Measurements from ENCODE around the gene MROH7. TPM values are rescaled to one million over a fixed set of nuclear protein-coding genes. Genes with fewer than 3 reads are reported as not detected.

Gene MROH7
- total RNA-seq, 1 experiment from 2014 or later: 0.13 TPM

GRCh38 chr1:54604051-54604450 lies 37.5 kb upstream of the MROH7 start:
- POLR2A ChIA-PET: interaction anchor here (0.5 kb wide), 1 partner anchor 348 kb away, joined by 5 read pairs; no protein-coding TSS in a partner anchor
- no peak for ATAC-seq
- H3K9me3 Mint-ChIP-seq: no peaks in the 10 kb centered on the region
- CTCF ChIA-PET: interaction anchor here (0.6 to 0.9 kb wide), 3 partner anchors 115 to 612 kb away, joined by 3 read pairs; partner anchors contain the start of gene TTC22
- TF ChIP-seq STAT6 (CRISPR knock-in tag; conservative IDR thresholded peaks at IDR 0.05; ENCODE audit: low read depth): no peak
- TF ChIP-seq AFF4 (CRISPR knock-in tag; IDR thresholded peaks at IDR 0.05; ENCODE audit: borderline replicate concordance): no peak
- no peak for TF ChIP-seq CBFB (CRISPR knock-in tag; IDR thresholded peaks at IDR 0.05; ENCODE audit: low read depth)
- TF ChIP-seq JAZF1 (CRISPR knock-in tag; IDR thresholded peaks at IDR 0.05): no peak
- no peak for TF ChIP-seq E2F1 (CRISPR knock-in tag; IDR thresholded peaks at IDR 0.05)
- TF ChIP-seq NR2C2 (CRISPR knock-in tag; IDR thresholded peaks at IDR 0.05): no peak
- no peak for TF ChIP-seq USF2 (CRISPR knock-in tag; IDR thresholded peaks at IDR 0.05)
- no peak for TF ChIP-seq HMGXB4 (CRISPR knock-in tag; IDR thresholded peaks at IDR 0.05)
- no peak for TF ChIP-seq ZNF121 (CRISPR knock-in tag; IDR thresholded peaks at IDR 0.05)
- no peak for TF ChIP-seq ARID4B (CRISPR knock-in tag; IDR thresholded peaks at IDR 0.05; ENCODE audit: borderline replicate concordance)
- TF ChIP-seq GTF2I (CRISPR knock-in tag; conservative IDR thresholded peaks at IDR 0.05): no peak
- no peak for TF ChIP-seq USF1 (CRISPR knock-in tag; IDR thresholded peaks at IDR 0.05)
- no peak for TF ChIP-seq IRF1 (CRISPR knock-in tag; IDR thresholded peaks at IDR 0.05)
- TF ChIP-seq TP53 (CRISPR knock-in tag; IDR thresholded peaks at IDR 0.05): no peak
- no peak for TF ChIP-seq ZNF671 (CRISPR knock-in tag; IDR thresholded peaks at IDR 0.05)
- no peak for TF ChIP-seq CDX4 (CRISPR knock-in tag; IDR thresholded peaks at IDR 0.05; ENCODE audit: borderline replicate concordance)
- TF ChIP-seq NFATC4 (CRISPR knock-in tag; IDR thresholded peaks at IDR 0.05): no peak
- TF ChIP-seq ZNF396 (CRISPR knock-in tag; IDR thresholded peaks at IDR 0.05; ENCODE audit: borderline replicate concordance): no peak
- DNase-seq (ENCODE audit: low spot score): no peak
- H3K27ac Mint-ChIP-seq: peak overlapping the region; percentile 89; the same call in 1 of the 2 replicates
- H3K36me3 Mint-ChIP-seq: no peaks in the 10 kb centered on the region
- no peaks in the 10 kb centered on the region for H3K27me3 Mint-ChIP-seq (ENCODE audit: low read depth)
- peaks cover 3% of the 10 kb centered on the region; the same call in 1 of the 2 replicates for H3K4me1 Mint-ChIP-seq
- H3K4me3 Mint-ChIP-seq: no peak overlapping the region

All from WTC11 (cell line).